GM21390 (cell line): ENCODE data around the gene PPP1R3G.
"Not testable (repeated sequence)": the region's sequence is repeated elsewhere in the genome, so short reads cannot be mapped to it uniquely, and the experiment has no call there.

Experiments
- ATAC-seq: cut with Tn5 transposase; IDR thresholded peaks from one replicate; pipeline ENCODE4 v1.9.1; 2021; ENCODE audit not compliant: unreplicated experiment

PPP1R3G gene

DNA sequence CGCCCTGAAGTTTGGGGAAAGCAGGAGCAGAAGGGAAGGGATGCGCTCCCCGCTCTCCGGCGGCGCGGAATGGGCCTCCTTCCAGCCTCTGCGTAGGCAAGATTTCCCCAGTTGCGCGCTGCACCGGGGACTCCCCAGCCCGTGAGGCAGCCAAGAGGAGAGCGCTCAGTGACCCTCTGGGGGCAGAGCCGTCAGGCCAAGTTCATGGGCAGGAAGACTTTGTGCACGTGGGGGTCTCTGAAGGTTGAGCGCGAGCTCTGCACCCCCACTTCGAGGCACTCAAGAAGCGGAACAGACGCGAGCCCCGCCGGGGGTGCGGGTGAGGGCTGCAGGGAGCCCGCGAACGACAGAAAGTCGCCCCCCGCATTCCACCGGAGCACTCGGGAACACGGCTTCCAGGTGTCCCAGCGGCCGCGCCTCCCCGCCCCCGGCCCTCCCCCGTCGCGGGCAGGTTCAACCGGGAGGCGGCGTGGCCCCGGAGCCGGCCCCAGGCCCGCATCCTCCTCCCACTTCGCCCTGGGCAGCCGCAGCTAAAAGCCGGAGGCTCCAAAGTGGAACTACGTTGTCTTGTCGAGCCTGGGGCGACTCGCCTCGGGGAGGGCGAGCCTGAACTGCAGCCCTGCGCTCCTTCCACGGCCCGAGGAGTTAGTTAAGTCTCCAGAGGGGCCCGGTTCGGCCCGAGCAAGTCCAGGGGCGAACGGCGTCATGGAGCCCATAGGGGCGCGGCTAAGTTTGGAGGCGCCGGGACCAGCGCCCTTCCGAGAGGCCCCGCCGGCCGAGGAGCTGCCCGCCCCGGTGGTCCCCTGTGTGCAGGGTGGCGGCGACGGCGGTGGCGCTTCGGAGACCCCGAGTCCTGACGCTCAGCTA, at the start of gene PPP1R3G:
Gene PPP1R3G, plus strand, starts transcription at position 561 of the 867 bp plus-strand sequence. Its CDS starts 145 bp downstream, at position 706.
- peak; percentile 46 for ATAC-seq

DNA sequence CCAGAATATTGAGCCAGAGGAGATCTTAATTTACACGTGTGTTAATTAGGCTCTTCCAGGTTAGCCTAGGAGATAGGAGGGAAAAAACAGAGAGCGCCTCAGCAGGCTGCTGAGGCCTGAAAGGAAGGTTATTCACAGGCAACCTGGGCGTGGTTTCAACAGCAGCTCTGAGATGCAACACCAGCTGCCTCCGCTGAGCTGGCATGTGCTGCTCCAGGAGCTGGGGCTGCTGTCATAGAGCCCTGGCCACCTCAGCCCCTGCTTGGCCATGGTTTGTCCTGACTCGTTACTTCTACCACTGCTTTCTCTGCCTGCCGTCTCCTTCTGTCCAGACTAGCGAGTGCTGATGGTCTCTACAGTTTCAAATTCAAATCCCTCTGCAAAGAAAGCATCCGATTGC, 48.9 kb upstream of the PPP1R3G start:
- no peak for ATAC-seq

DNA sequence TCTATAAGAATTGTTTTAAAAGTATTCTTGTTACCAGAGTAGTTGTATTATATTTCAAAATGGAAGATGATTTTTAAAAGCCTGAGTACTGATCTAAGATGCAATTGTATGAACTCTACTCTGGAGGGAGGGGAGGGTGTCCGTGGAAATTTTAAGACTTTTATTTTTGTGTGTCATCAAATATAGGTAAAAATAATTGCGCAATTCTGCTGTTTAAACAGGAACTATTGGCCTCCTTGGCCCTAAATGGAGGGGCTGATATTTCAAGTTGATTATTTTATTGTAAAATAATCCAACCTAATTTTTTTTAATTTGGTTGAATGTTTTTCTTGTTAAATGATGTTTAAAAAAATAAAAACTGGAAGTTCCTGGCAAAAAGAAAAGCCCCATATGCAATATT, 43.2 kb upstream of the PPP1R3G start:
- ATAC-seq, result no peak

DNA sequence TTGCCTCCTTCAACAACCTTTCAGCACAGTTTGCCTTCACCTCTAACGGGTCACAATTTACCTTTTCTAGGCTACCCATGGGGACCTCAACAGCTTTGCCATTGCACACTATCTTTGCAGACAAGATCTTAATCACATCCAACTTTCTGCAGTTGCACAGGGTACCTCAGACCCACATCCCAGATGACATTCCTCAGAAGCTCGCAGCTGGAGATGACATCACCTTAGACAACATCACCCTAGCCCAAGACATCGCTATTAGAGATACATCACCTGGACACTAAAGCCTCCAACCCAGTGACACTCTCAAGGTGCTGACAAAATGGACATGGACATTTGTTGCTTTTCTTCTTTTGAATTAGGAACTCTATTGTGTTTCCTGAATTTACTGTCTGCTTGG, 42.7 kb upstream of the PPP1R3G start:
- ATAC-seq, result no peak

DNA sequence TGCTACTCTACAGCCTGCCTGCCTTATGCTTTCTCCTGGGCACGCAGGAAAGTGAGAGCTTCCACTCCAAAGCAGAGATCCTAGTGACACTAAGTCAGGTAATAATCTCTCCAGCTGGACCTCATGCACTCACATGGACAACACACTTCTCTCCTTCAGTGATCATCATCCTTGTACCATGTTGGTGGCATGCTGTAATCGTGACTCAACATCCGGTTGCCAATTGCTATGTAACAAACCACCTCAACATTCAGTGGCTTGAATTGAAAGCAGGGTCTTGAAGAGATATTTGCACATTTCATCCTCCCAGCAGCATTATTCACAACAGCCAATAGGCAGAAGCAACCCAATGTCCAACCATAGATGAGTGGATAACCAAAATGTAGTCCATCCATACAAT, 40.3 kb upstream of the PPP1R3G start:
- no peak for ATAC-seq

DNA sequence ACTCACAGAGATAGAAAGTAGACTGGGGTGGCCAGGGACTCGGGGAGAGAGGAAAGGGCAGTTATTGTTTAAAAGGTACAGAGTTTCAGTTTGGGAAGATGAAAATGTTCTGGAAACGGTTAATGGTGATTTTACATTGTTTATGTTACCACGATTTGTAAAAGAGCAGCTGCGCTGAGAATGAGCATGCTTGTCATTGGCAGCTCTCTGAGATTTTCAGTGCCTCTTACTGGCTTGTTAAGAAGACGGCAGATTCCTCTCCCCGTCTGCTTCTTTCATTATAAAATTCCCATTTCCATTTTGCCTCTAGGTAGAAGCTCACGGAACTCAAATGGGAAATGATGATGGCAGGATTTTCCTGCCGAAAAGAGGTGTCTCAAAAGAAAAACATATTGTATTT, 39.7 kb upstream of the PPP1R3G start:
- no peak for ATAC-seq

DNA sequence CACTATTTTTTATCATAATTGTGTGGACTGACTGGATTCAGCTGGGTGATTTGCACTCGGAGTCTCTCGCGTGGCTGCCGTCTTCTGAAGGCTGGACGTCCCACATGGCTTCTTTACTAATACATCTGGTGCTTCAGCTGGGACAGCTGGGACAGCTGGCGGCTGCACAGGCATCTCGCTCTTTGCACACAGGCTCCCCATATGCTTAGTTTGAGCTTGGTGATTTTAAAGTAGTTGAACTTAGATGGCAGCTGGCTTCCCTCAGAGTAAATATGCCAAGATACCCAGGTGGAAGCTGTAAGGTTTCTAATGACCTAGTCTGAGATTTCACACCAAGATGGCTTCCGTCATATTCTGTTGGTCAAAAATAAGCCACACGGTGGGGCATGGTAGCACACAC, 38.7 kb upstream of the PPP1R3G start:
- no peak for ATAC-seq

DNA sequence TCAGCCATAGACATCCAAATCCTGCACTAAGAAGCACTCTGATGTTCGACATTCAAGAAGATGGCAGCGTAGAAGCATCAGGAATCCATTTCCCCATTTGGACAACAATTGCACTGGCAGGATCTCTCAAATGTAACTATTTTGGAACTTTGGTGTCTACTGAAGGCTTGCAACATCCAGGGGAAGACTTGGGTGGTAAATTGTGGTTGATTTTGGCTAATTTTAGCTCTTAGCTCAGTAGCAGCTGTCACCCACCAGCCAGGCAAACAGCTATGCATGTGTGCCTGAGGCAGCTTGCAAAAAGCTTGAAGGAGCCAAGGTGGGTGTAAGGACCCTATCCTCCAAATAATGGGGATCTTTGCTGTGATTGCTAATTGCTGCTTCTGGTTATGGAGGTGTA, 35.1 kb upstream of the PPP1R3G start:
- ATAC-seq, result no peak

DNA sequence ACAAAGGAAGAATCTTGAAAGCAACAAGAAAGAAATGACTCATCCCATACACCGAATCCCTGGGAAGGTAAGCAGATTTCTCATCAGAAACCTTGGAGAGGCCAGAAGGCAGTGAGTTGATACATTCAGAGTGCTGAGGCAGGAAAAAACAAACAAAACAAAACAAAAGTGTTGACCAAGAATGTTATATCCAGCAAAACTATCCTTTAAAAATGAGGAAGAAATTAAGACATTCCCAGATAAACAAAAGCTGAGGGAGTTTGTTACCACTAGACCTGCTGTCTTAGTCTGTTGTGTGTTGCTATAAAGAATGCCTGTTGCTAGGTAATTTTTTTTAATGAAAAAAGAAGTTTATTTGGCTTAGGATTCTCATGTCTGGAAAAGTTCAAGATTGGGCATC, 33.7 kb upstream of the PPP1R3G start:
- ATAC-seq, result no peak

DNA sequence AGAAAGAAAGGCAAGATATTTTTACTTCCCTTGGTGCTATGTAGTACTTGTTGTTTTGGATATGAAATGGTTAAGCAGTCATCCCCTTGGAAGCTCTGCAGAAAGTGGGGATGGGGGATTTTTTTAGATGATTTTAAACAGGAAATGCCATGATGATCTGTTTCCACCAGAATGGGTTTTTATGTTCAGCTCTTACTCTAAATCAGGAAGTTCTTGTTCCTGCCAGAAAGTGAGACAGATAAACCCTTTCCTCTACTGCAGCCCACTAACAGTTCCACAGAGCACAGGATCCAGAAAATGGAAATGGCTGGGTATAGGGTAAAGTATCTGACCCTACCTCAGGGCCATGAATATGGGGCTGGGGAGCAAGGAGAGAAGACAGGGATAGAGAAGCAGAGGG, 32.1 kb upstream of the PPP1R3G start:
- no peak for ATAC-seq

DNA sequence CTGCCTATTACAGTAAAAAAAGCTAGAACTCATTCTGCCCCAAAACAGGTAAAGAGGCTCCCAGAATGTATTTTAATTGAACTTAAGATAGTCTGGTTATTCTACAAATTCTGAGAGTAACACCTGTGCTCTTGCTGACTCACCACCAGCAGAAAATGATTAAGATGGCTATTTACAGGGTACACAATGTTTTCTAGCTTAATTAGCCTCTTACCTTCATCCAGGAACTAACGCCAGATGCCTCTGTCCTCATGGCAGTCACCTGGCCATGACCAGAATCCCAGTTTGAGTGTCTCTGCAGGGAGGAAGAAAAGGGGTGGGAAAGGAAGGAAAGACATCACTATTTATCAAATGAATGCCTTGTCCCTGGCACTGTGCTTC, 31.3 kb upstream of the PPP1R3G start:
- ATAC-seq, result no peak

DNA sequence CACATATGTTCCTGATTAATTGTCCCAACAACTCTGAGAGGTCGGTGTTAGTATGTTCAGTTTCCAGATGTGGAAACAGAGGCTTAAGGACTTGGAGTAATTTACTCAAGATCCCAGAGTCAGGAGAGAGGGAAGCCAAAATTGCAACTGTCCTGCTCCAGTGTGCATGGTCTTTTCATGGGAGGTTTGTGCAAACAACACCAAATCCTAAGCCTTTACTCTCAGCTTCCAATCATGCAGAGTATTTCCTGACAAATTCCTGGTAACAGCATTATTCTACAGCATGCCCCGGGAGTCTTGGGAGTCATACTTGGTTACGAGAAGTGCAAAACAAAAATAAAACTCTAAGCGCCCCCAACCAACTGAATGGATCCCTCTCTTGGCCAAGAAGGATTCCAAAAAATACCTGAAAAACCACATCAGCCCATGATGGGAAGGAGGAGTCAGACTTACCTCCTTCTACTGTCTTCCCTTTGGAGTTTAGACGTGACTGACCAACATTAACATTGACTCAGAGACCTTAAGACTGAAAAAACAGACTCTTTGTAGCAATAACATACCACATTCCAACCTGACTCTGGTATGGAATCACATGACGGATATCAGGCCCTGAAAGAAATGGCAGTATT, 30.8 kb upstream of the PPP1R3G start:
- no peak for ATAC-seq

DNA sequence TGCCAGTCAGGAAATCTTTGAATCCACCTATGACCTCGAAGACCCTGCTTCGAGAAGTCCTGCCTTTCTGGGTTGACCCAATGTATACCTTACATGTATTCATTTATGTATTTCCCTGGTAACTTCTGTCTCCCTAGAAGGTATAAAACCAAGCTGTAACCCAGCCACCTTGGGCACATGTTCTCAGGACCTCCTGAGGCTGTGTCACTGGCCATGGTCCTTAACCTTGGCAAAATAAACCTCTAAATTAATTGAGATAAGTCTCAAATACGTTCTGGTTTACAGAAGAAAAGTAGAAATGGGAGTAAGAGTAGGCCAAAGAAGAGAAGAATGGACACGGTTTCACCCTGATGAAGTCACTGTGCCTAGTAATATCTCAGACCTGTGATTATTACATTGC, 30.0 kb upstream of the PPP1R3G start:
- ATAC-seq, result no peak

DNA sequence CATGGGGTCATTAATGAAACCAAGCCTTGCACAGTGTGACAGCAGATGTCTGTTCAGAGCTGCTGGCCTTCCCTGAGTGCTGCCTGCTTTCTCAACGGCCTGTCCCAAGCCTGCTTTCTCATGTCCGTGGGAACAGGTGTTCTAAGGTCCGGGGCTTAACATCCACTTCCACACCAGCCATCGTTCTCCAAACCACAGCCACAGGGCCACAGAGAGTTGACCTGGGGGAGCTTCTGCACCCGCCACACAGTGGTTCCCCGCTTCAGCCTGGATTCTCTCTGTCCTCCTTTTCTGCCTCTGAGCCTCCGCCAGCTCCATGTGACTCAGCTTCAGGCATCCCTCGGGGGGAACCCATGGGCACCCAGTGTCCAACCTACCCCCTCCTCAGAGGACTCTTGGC, 26.9 kb upstream of the PPP1R3G start:
- ATAC-seq, result no peak

DNA sequence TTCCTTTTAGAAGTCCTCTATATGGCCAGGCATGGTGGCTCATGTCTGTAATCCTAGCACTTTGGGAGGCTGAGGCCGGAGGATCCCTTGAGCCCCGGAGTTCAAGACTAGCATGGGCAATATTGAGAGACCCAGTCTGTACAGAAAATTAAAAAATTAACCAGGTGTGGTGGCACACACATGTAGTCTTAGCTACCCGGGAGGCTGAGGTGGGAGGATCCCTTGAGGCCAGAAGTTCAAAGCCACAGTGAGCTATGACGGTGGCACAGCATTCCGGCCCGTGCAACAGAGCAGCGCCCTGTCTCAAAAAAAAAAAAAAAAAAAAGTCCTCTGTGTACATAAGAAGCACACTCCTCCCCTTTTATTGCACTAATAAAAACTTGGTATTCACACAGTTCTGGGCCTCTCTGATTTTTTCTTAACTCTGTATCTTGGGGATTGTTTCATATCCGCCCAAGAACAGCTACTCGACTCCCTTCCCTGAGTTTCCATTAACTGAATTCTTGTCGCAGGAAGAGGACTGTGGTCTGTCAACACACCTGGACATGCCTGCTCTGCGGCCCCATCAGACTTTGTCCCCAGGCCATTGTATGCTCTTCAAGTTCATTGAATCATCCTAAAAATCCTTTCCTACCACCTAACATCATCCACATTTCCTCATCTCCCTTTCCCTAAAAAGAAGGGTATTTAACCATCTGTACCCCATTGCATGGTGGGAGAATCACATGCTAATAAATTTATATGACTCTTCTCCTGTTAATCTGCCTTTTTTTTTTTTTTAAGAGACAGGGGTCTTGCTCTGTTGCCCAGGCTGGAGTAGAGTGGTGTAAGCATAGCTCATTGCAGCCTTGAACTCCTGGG, 25.9 kb upstream of the PPP1R3G start:
- ATAC-seq, result no peak

DNA sequence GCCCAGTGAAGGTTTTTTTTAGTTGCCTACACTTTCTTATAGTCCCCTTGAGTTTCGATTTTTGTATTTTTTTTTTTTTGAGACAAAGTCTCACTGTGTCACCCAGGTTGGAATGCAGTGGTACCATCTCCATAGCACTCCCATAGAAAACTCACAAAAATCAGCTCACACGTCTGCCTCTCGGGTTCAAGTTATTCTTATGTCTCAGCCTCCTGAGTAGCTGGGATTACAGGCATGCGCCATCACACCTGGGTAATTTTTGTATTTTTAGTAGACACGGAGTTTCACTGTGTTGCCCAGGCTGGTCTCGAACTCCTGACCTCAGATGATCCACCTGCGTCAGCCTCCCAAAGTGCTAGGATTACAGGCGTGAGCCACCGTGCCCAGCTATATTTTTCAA, 24.7 kb upstream of the PPP1R3G start:
- not testable (repeated sequence) for ATAC-seq

DNA sequence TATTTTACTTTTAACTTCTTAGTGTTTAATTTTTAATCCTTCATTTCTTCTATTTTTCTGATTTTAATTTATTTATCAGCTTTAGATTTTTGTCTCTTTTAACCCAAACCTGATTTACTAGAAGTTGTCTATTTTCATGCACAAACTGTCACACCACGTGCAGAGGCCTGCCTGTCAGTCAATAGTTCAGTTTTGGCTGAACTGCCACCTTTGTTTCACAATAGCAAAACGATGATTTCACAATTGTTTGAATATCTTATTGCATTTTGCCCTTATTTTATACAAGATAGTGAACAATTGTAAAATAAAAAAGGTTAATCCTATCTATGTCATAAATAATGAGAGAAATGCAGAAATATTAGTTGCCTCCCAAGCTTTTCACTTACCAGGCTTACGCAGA, 24.0 kb upstream of the PPP1R3G start:
- no peak for ATAC-seq

DNA sequence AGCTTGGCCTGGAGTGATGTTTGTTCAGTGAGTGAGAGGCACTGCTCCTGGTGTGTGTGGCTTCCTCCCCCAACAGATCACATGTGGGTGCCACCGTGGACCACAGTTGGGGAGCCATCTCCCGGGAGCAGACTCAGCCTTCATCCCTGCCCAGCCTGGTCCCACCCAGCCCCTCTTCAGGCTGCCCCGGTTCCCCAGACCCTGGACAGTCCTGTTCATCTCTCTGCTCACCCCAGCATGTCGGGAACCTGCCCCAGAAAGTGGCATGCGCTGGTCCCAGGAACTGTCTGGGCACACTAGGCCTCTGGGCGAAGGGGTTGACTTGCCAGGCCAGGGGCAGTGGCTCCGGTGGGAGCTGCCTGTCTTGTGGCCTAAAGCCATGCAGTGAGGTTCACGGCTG, 21.5 kb upstream of the PPP1R3G start:
- ATAC-seq, result no peak

DNA sequence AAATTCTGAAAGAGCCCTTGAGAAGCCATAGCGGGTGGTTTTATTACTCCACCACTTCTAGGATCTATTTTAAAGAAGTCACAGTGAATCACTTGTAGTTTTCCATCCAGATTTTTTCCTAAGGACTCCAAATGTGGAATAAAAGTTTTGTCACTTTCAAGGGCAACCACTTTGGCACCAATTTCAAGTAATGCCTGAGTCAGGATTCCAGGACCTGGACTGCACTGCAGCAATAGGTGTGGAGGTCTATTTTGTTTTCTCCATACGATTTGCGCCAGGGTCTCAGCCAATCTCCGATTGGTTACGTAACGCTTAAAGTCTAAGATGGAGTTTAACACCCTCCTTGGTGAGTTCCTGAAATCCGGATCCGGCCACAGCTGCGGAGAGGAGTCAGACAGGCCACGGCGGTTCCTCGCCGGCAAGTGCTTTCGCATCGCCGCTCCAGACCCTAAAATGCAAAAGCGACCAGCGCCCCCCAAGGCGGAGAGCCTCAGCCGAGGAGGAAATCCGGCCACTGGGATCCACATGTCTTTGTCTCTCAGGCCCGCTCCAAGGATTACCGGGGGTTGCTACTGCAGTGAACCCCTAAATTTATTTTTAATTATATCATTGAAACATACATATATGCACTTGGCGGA, 18.6 kb upstream of the PPP1R3G start:
- no peak for ATAC-seq

DNA sequence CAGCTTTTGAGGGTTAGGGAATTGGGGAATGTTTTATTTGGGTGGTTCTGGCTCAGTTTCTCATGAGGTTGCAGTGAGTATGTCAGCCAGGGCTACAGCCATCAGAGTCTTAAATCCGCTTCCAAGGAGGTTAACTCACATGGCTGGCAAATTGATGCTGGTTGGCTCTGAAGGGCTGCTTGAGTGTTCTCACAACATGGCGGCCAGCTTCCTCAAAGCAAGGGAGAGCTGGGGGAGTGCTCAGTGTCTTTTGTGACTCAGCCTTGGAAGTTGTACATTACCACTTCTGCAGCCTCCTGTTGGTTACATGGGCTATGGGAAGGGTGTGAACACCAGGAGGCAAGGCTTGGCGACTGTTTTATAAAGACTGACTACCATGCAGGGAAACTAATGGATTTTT, 17.8 kb upstream of the PPP1R3G start:
- no peak for ATAC-seq

DNA sequence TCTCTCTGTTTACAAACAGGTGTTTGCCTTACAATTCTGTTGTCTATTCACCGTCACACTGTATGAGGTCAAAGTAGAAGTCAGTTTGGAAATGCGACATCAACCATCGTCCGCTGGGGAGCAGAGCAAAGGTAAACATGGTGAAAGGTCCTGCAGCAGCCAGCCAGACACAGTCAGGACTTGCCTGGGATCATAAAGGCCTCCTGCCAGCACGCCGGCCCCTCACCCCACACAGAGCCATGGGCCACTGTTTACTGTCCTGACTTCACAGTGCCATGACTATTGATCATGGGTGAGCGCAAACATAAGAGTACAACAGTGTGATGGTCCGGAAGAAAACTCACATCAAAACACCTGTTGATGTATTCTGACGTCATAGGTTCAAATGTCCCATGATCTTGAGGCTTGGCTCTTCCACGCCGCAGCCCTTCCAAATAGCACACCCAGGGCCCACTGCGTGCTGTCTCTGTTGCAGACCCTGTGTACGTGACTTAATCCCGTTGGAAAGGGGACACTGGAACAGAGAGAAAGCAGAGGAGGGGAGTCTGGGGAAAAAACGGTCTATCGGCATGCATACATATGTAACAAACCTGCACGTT, 16.9 kb upstream of the PPP1R3G start:
- ATAC-seq, result no peak
